RWPE1 (cell line): Measurements from ENCODE around the gene TRIM67.
"Not testable (repeated sequence)": the region's sequence is repeated elsewhere in the genome, so short reads cannot be mapped to it uniquely, and the experiment has no call there.

Source experiments
- CTCF ChIA-PET: fragments of 350-600 bp; sonication (Branson Sonifier 250); formaldehyde crosslinking; extraction: SDS; loops from one replicate; lab custom pipeline; 2021; lab: Yijun Ruan, JAX
- POLR2A ChIA-PET: fragments of 400-600 bp; formaldehyde crosslinking; extraction: SDS; loops from one replicate; lab custom pipeline; 2020; ENCODE audit warnings: antibody characterized with exemption; ENCODE audit not compliant: low non-redundant PET; lab: Yijun Ruan, JAX
- DNase-seq: peaks from one replicate; pipeline ENCODE4 v3.0.0; 2012; ENCODE audit warnings: low spot score
- H3K27ac ChIP-seq: fragments of 450-650 bp; 2 replicates; pipeline ENCODE4 v1.5.1; 2017
- CTCF ChIP-seq: fragments of 450-650 bp; conservative IDR thresholded peaks from 2 replicates; pipeline ENCODE4 v1.5.1; 2017; ENCODE audit warnings: low read depth, mild to moderate bottlenecking

The TRIM67 gene

GRCh38 chr1:231157311-231157710 is 4.5 kb upstream of the TRIM67 start:
- H3K27ac ChIP-seq, result no peak overlapping the region
- DNase-seq, result no peak
- ChIA-PET POLR2A (no interaction called here), CTCF (no interaction called here)
- no peak for TF ChIP-seq CTCF

- CTCF ChIA-PET, H3K27ac ChIP-seq, DNase-seq, POLR2A ChIA-PET: not testable (repeated sequence)
Measured at GRCh38 chr1:231158141-231158540, 3.7 kb upstream of the TRIM67 start.

GRCh38 chr1:231159202-231159962 is 2.5 kb upstream of the TRIM67 start:
- no peak overlapping the region for H3K27ac ChIP-seq
- no peak for DNase-seq
- POLR2A ChIA-PET, result interaction anchor here (0.7 kb wide), 1 partner anchor 11 kb away, joined by 3 read pairs; no protein-coding TSS in a partner anchor
- CTCF ChIA-PET, result interaction anchor here (0.7 kb wide), 1 partner anchor 48 kb away, joined by 5 read pairs; no protein-coding TSS in a partner anchor
- TF ChIP-seq CTCF, result no peak

- DNase-seq, result no peak
- CTCF ChIA-PET, result no interaction called here
- TF ChIP-seq CTCF, result no peak
- H3K27ac ChIP-seq, result no peak overlapping the region
- POLR2A ChIA-PET, result no interaction called here
Measured at GRCh38 chr1:231159963-231160761, 1.7 kb upstream of the TRIM67 start.

- H3K27ac ChIP-seq, result no peak overlapping the region
- CTCF ChIA-PET, result no interaction called here
- no peak for TF ChIP-seq CTCF
- POLR2A ChIA-PET, result no interaction called here
- DNase-seq, result no peak
Measured at GRCh38 chr1:231160895-231161666, 777 bp upstream of the TRIM67 start.

- peak; percentile 34 for DNase-seq
- POLR2A ChIA-PET, result no interaction called here
- H3K27ac ChIP-seq, result no peak overlapping the region
- CTCF ChIA-PET, result interaction anchor here (0.5 to 0.7 kb wide), 3 partner anchors 10 to 195 kb away, joined by 3 read pairs; no protein-coding TSS in a partner anchor
- TF ChIP-seq CTCF, result no peak
Measured at GRCh38 chr1:231162297-231162969, 575 bp downstream of the TRIM67 start.
